VCaP (cell line): ENCODE results near the gene SUMO3.
A peak's percentile ranks its signal among the peaks of the same experiment; 100 is the strongest.

Experiments used
- H3K27ac ChIP-seq: fragments of 450-650 bp; 2 replicates; pipeline ENCODE4 v1.5.1; 2017
- CTCF ChIP-seq: fragments of 450-650 bp; conservative IDR thresholded peaks from 2 replicates; pipeline ENCODE4 v1.5.1; 2017; ENCODE audit warnings: mild to moderate bottlenecking, moderate library complexity

SUMO3 gene

GRCh38 chr21:44805226-44805625 lies 12.6 kb downstream of the SUMO3 start:
- H3K27ac ChIP-seq, result no peak overlapping the region
- no peak for TF ChIP-seq CTCF

GRCh38 chr21:44804762-44805161 lies 13.1 kb downstream of the SUMO3 start:
- no peak for TF ChIP-seq CTCF

GRCh38 chr21:44803651-44804050 lies 14.2 kb downstream of the SUMO3 start:
- no peak overlapping the region for H3K27ac ChIP-seq
- no peak for TF ChIP-seq CTCF

More at GRCh38 chr21:44804762-44805161, 13.1 kb downstream of the SUMO3 start:
- H3K27ac ChIP-seq, result no peak overlapping the region

GRCh38 chr21:44802396-44803153 lies 15.3 kb downstream of the SUMO3 start:
- H3K27ac ChIP-seq, result peak overlapping the region; percentile 89
- no peak for TF ChIP-seq CTCF

- H3K27ac ChIP-seq, result peak within 1 kb of the TSS; percentile 89
- TF ChIP-seq CTCF, result no peak; the same call in 1 of the 2 replicates
Measured at GRCh38 chr21:44801468-44802395, 16.1 kb downstream of the SUMO3 start, which contains the start of gene UBE2G2. UBE2G2 (minus strand) TSS chr21:44801820; CDS start chr21:44801748, 72 bp downstream.

- peak; percentile 79 for TF ChIP-seq CTCF
Measured at GRCh38 chr21:44800971-44801467, 16.8 kb downstream of the SUMO3 start.

GRCh38 chr21:44800103-44800502 lies 17.8 kb downstream of the SUMO3 start:
- peak overlapping the region; percentile 89 for H3K27ac ChIP-seq
- peak; percentile 89 for TF ChIP-seq CTCF

More at GRCh38 chr21:44800971-44801467, 16.8 kb downstream of the SUMO3 start:
- peak overlapping the region; percentile 89 for H3K27ac ChIP-seq
